HG03342 (cell line): Measurements from ENCODE around the gene ASXL1.
"Not testable (repeated sequence)": the region's sequence is repeated elsewhere in the genome, so short reads cannot be mapped to it uniquely, and the experiment has no call there.

Source experiments
- ATAC-seq: cut with Tn5 transposase; IDR thresholded peaks from one replicate; pipeline ENCODE4 v1.9.1; 2021; ENCODE audit warnings: mild to moderate bottlenecking, moderate library complexity; ENCODE audit not compliant: unreplicated experiment

ASXL1 gene

GRCh38 chr20:32336918-32337347, 21.2 kb upstream of the ASXL1 start:
- no peak for ATAC-seq

GRCh38 chr20:32337937-32338661, 20.0 kb upstream of the ASXL1 start:
- no peak for ATAC-seq

- no peak for ATAC-seq
Measured at GRCh38 chr20:32338665-32339064, 19.5 kb upstream of the ASXL1 start.

- no peak for ATAC-seq
Measured at GRCh38 chr20:32339116-32339515, 19.0 kb upstream of the ASXL1 start.

- ATAC-seq: not testable (repeated sequence)
Measured at GRCh38 chr20:32341053-32341452, 17.1 kb upstream of the ASXL1 start.

- no peak for ATAC-seq
Measured at GRCh38 chr20:32343439-32343838, 14.7 kb upstream of the ASXL1 start.

- ATAC-seq: no peak
Measured at GRCh38 chr20:32344835-32345506, 13.2 kb upstream of the ASXL1 start.

GRCh38 chr20:32348207-32348606, 9.9 kb upstream of the ASXL1 start:
- no peak for ATAC-seq

- no peak for ATAC-seq
Measured at GRCh38 chr20:32350421-32350820, 7.7 kb upstream of the ASXL1 start.

- no peak for ATAC-seq
Measured at GRCh38 chr20:32352121-32352720, 5.9 kb upstream of the ASXL1 start.

- ATAC-seq: no peak
Measured at GRCh38 chr20:32353848-32354496, 4.2 kb upstream of the ASXL1 start.

- no peak for ATAC-seq
Measured at GRCh38 chr20:32354592-32355416, 3.3 kb upstream of the ASXL1 start.

GRCh38 chr20:32355417-32355841, 2.7 kb upstream of the ASXL1 start:
- ATAC-seq: no peak

- not testable (repeated sequence) for ATAC-seq
Measured at GRCh38 chr20:32355907-32356621, 2.1 kb upstream of the ASXL1 start.

GRCh38 chr20:32356622-32357374, 1.3 kb upstream of the ASXL1 start:
- ATAC-seq: no peak

GRCh38 chr20:32357375-32357868, 709 bp upstream of the ASXL1 start:
- no peak for ATAC-seq

- no peak for ATAC-seq
Measured at GRCh38 chr20:32358632-32358882, 426 bp downstream of the ASXL1 start.

- no peak for ATAC-seq
Measured at GRCh38 chr20:32358883-32359632, 927 bp downstream of the ASXL1 start.
